GM18909 (cell line): Measurements from ENCODE around the gene ZC3H18.

Experiments
- ATAC-seq: cut with Tn5 transposase; IDR thresholded peaks from one replicate; pipeline ENCODE4 v1.9.1; 2021; ENCODE audit warnings: mild to moderate bottlenecking; ENCODE audit not compliant: unreplicated experiment, poor library complexity

The ZC3H18 gene

DNA sequence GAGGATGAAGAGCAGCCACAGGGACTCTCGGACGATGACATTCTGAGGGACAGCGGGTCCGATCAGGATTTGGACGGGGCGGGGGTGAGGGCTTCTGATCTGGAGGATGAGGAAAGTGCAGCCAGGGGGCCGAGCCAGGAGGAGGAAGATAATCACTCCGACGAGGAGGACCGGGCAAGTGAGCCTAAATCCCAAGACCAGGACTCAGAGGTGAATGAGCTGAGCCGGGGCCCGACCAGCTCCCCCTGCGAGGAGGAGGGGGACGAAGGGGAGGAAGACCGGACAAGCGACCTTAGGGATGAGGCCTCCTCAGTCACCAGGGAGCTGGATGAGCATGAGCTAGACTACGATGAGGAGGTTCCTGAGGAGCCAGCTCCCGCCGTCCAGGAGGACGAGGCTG, 7.0 kb downstream of the ZC3H18 start:
- ATAC-seq, result no peak

GRCh38 chr16:88578446-88579313, 8.5 kb downstream of the ZC3H18 start:
- no peak for ATAC-seq

DNA sequence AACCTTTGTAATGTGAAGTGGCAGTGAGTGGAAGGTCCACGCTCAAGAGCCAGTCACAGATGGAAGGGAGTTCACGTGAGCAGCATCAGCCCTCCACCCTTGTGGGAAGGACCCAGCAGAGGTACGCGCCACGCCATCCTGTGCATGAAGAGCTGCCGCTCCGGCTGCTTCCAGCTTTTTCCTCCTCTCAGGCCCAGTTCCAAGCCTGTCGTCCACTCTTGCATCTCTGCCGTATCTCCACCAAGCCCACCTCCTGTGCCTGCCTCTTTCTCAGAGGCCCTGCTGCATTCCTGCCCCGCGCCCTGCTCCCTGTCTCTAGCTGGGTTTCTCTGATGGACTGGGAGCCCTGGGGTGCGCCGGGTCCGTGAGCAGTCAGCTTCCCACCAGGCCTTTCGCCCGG, 10.2 kb downstream of the ZC3H18 start:
- ATAC-seq, result no peak

GRCh38 chr16:88581033-88581432, 10.8 kb downstream of the ZC3H18 start:
- no peak for ATAC-seq

- no peak for ATAC-seq
Measured at GRCh38 chr16:88582912-88583575, 12.8 kb downstream of the ZC3H18 start.

DNA sequence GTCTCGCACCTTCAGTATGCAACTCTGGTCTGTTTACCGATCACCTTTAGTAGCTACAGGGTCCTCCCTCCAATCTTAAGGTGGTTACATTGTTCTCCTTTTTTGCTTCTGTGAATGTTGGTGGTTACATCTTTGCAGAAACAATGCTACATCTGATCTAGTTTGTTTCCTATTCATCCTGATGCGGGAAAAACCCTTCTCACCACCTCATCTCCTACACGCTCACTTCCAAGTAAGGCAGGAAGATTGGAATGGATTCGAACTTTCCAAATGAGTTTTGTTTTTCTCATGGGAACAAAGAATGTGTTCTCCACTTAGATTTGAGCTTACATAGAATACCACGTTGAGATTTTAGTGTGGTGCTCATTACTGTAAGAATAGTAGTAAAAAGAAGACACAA, 14.5 kb downstream of the ZC3H18 start:
- no peak for ATAC-seq

DNA sequence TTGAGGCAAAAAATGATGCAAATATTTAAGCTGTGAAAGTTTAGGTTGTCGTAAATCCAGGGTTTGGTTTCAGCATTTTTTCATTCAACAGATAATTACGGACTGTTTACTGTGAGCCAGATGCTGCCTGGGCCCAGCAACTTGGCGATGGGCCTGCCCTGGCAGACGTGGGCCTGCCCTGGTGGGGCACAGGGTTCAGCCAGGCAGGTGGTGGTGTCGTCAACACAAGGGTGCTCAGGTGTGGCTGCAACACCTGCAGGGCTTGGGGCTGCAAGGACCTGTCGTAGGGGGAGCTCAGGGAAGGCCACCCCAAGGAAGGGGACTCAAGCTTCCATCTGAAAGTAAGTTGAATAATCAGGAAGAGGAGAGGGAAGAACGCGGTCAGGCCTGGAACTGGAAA, 15.1 kb downstream of the ZC3H18 start:
- ATAC-seq, result no peak

- ATAC-seq, result no peak
Measured at GRCh38 chr16:88585927-88586581, 15.9 kb downstream of the ZC3H18 start.

- ATAC-seq, result no peak
Measured at GRCh38 chr16:88588148-88588547, 17.9 kb downstream of the ZC3H18 start.

DNA sequence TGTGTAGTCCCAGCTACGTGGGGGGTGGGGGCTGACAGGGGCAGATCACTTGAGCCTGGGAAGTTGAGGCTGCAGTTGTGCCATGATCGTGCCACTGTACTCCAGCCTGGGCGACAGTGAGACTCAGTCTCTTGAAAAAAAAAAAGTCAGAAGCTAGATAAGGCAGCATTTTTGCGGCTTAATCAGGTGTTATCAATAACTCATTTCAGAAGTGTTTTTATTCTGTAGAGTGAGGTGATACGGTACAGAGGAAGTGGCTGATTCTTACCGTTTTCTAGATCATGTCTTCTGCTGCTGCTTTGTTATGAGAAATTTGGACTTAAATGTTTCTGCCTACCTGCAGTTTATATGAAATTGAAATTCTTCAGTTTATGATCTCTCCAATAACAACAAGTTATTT, 18.6 kb downstream of the ZC3H18 start:
- ATAC-seq, result no peak

DNA sequence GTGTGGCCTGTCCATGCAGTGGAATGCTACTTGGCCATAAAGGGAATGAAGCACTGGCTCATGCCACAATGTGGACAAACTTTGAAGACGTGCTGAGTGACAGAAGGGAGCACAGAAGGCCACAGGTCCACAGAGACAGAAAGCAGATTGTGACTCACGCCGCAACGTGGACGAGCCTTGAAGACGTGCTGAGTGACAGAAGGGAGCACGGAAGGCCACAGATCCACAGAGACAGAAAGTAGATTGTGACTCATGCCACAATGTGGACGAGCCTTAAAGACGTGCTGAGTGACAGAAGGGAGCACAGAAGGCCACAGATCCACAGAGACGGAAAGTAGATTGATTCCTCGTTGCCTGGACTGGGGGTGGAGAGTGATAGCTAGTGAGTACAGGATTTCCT, 19.2 kb downstream of the ZC3H18 start:
- no peak for ATAC-seq

GRCh38 chr16:88591577-88592021, 21.4 kb downstream of the ZC3H18 start:
- no peak for ATAC-seq

DNA sequence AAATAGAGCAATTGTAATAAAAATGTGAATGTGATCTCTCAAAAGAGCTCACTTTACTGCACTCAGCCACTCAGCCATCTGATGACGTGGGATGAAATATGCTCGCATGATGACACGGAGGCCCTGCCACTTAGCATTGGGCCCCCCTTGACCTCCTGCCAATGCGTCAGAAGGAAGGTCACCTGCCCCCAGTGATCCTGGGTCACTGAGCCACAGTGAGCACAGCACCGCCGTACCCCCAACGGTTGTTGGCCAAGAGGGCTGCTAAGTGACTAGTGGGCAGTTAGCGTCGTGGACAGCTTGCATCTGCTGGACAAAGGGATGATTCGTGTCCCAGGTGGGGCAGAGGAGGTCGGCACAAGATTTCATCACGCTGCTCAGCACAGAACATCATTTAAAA, 22.9 kb downstream of the ZC3H18 start:
- no peak for ATAC-seq

DNA sequence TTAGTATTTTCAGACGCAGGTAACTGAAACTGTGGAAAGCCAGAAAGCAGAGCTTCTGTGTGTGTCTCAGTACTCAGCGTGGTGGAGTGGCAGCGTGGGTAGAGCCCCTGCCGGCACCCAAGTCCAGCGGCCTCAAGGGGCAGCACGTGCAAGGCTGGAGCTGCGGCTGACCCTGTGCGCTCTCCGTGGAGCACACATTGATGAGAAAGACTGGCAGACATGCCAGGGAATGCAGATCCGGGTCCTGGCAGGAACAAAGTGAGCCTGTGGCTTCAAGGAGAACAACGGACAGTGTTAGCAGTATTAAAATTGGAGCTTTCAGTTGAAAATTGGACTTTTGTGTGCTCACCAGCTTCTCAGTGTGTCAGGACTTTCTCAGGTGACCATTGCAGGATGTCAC, 23.3 kb downstream of the ZC3H18 start:
- ATAC-seq, result no peak

DNA sequence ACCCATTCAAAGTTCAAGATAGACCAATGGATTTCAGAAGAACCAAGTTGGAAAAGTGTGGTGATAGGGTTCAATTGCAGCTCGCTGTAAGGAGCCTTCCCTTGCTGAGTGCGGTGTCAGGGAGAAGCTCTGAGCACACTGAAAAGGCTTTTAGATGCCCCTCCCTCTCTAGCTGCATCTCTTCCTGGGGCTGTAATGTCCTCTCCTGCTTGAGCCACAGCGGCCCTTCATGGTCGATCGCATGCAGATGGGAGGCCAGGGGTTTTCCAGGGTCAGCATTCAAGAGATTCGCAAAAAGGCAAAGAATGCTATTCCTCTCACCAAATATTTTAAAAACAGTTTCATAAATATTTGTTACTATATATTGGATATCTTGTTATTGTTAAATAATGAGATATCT, 23.7 kb downstream of the ZC3H18 start:
- no peak for ATAC-seq

GRCh38 chr16:88595101-88595500, 24.9 kb downstream of the ZC3H18 start:
- no peak for ATAC-seq

DNA sequence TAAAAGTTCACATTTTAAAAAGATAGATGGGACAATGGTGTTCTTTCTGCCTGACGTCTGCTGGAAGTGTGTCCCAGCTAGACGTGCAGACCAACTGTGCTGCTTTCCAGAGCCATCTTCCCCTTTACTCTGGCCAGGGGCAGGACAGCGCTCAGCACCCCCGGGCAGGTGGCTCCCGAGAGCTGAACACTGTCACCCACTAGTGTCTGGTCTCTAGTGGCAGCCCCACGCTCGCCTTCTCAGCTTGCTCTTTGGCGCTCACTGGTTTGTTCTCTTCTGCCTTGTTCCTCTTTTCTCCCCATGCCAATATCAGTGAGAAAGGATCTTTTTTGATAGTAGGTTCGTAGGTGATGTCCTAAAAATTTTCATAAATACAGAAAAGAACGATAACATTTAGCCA, 25.7 kb downstream of the ZC3H18 start:
- ATAC-seq, result no peak

GRCh38 chr16:88596483-88596882, 26.3 kb downstream of the ZC3H18 start:
- ATAC-seq, result no peak

GRCh38 chr16:88597856-88598491, 27.8 kb downstream of the ZC3H18 start:
- no peak for ATAC-seq

- ATAC-seq, result no peak
Measured at GRCh38 chr16:88599092-88599733, 29.0 kb downstream of the ZC3H18 start.
